H1 (cell line): Measurements from ENCODE around the gene PRSS8. TPM values are rescaled to one million over a fixed set of nuclear protein-coding genes. Genes with fewer than 3 reads are reported as not detected.

Experiments used
- CTCF ChIA-PET: fragments of 300-600 bp; sonication (Branson Sonifier 250); formaldehyde crosslinking; loops from one replicate; lab custom pipeline; 2021; ENCODE audit not compliant: partially characterized antibody; lab: Charles Lee
- POLR2A ChIA-PET: fragments of 300-600 bp; sonication (Branson Sonifier 250); formaldehyde crosslinking; loops from one replicate; lab custom pipeline; 2021; ENCODE audit warnings: inconsistent platforms; ENCODE audit not compliant: partially characterized antibody; lab: Charles Lee
- DNase-seq, 2 experiments: peaks; one replicate each; pipeline versions ENCODE4 v3.0.0 to v3.0.0-alpha.2; 2010 to 2022; ENCODE audit warnings: low spot score in 2 of 2, low read depth in 1 of 2, mixed read lengths in 1 of 2
- FAIRE-seq: peaks from 2 replicates; lab custom pipeline; 2011; peaks lifted over from hg19 to GRCh38; lab: Jason Lieb, UNC
- H2AFZ ChIP-seq: 2 replicates; pipeline ENCODE4 v1.8.1; 2012; ENCODE audit warnings: low read length, inconsistent platforms
- H2AK5ac ChIP-seq: 2 replicates; pipeline ENCODE4 v1.6.1; 2013; ENCODE audit warnings: low read depth, low read length
- H2BK120ac ChIP-seq: replicated peaks from 2 replicates; pipeline ENCODE3; 2013; ENCODE audit warnings: low read depth, low read length, inconsistent platforms
- H2BK12ac ChIP-seq: 2 replicates; pipeline ENCODE4 v1.6.1; 2013; ENCODE audit warnings: low read depth, low read length
- H2BK15ac ChIP-seq: 2 replicates; pipeline ENCODE4 v1.6.1; 2013; ENCODE audit warnings: low read length
- H2BK20ac ChIP-seq: 2 replicates; pipeline ENCODE4 v1.6.1; 2013; ENCODE audit warnings: low read length
- H2BK5ac ChIP-seq: 2 replicates; pipeline ENCODE4 v1.6.1; 2013; ENCODE audit warnings: low read depth, low read length
- H3K14ac ChIP-seq: 2 replicates; pipeline ENCODE4 v1.6.1; 2013; ENCODE audit warnings: inconsistent platforms; ENCODE audit not compliant: insufficient read length
- H3K18ac ChIP-seq: 2 replicates; pipeline ENCODE4 v1.6.1; 2013; ENCODE audit warnings: low read length; ENCODE audit errors: extremely low read depth
- H3K23ac ChIP-seq: 2 replicates; pipeline ENCODE4 v1.6.1; 2013; ENCODE audit warnings: inconsistent platforms; ENCODE audit not compliant: insufficient read length
- H3K23me2 ChIP-seq: 2 replicates; pipeline ENCODE4 v1.6.1; 2013; ENCODE audit warnings: low read depth, low read length
- H3K27ac ChIP-seq: 2 replicates; pipeline ENCODE4 v1.6.1; 2011; ENCODE audit warnings: low read depth, low read length, inconsistent platforms
- H3K27me3 ChIP-seq, 4 experiments: replicated peaks in 1 of 4; 1 replicate in 1 of 4; 2 replicates in 3 of 4; pipeline versions ENCODE4 v1.6.1 to v1.8.1; 2011 to 2013; ENCODE audit warnings: low read length in 3 of 4, mild to moderate bottlenecking in 3 of 4, inconsistent platforms in 2 of 4, mixed read lengths in 2 of 4, moderate library complexity in 1 of 4; ENCODE audit not compliant: control insufficient read depth in 3 of 4, insufficient read depth in 3 of 4; ENCODE audit errors: extremely low read depth in 1 of 4
- H3K36me3 ChIP-seq, 4 experiments: 2 replicates each; pipeline versions ENCODE4 v1.6.1 to v1.8.1; 2011 to 2013; ENCODE audit warnings: mild to moderate bottlenecking in 4 of 4, low read length in 3 of 4, moderate library complexity in 2 of 4, control low read depth in 1 of 4, inconsistent platforms in 1 of 4; ENCODE audit not compliant: insufficient read depth in 4 of 4, control insufficient read depth in 2 of 4
- H3K4ac ChIP-seq: replicated peaks from 2 replicates; pipeline ENCODE3; 2013; ENCODE audit warnings: low read length, low read depth, mixed read lengths, inconsistent platforms; ENCODE audit not compliant: insufficient read length
- H3K4me1 ChIP-seq, 4 experiments: replicated peaks in 1 of 4; 1 replicate in 1 of 4; 2 replicates in 3 of 4; pipeline versions ENCODE4 v1.6.1 to v1.8.1; 2011 to 2013; ENCODE audit warnings: low read length in 3 of 4, inconsistent platforms in 2 of 4, mixed read lengths in 1 of 4; ENCODE audit not compliant: insufficient read depth in 4 of 4, control insufficient read depth in 3 of 4
- H3K4me2 ChIP-seq, 2 experiments: 2 replicates each; pipeline versions ENCODE4 v1.6.1 to v1.8.1; 2011 to 2013; ENCODE audit warnings: low read depth in 2 of 2, low read length in 2 of 2, control low read depth in 1 of 2, inconsistent platforms in 1 of 2, mild to moderate bottlenecking in 1 of 2; ENCODE audit not compliant: insufficient read depth in 1 of 2
- H3K4me3 ChIP-seq, 4 experiments: fragments of 200-600, 300-600 bp in 1 of 4; sonication (generic), shearing (Covaris generic), sonication (Bioruptor Twin) in 1 of 4; 2 replicates each; pipeline versions ENCODE4 v1.5.1 to v1.8.1; 2011 to 2016; ENCODE audit warnings: low read length in 4 of 4, low read depth in 3 of 4, control low read depth in 2 of 4, inconsistent platforms in 2 of 4, mild to moderate bottlenecking in 2 of 4, mixed read lengths in 1 of 4, moderate library complexity in 1 of 4; ENCODE audit not compliant: insufficient read depth in 2 of 4; ENCODE audit errors: extremely low read depth in 1 of 4
- H3K56ac ChIP-seq: replicated peaks from 2 replicates; pipeline ENCODE3; 2013; ENCODE audit warnings: low read depth, mild to moderate bottlenecking, mixed read lengths, low read length, inconsistent platforms; ENCODE audit not compliant: insufficient read length
- H3K79me1 ChIP-seq: 2 replicates; pipeline ENCODE4 v1.6.1; 2013; ENCODE audit warnings: low read depth, low read length, control low read depth
- H3K79me2 ChIP-seq, 2 experiments: 2 replicates each; pipeline versions ENCODE4 v1.6.1 to v1.8.1; 2012 to 2013; ENCODE audit warnings: low read length in 2 of 2, mild to moderate bottlenecking in 2 of 2, inconsistent platforms in 1 of 2; ENCODE audit not compliant: insufficient read depth in 2 of 2, control insufficient read depth in 1 of 2
- H3K9ac ChIP-seq, 4 experiments: replicated peaks in 1 of 4; 1 replicate in 1 of 4; 2 replicates in 3 of 4; pipeline versions ENCODE4 v1.6.1 to v1.8.1; 2011 to 2013; ENCODE audit warnings: low read depth in 3 of 4, low read length in 3 of 4, control low read depth in 2 of 4, mild to moderate bottlenecking in 2 of 4, moderate library complexity in 2 of 4, inconsistent platforms in 1 of 4; ENCODE audit errors: extremely low read depth in 1 of 4
- H3K9me3 ChIP-seq, 2 experiments: 2 replicates each; pipeline versions ENCODE4 v1.6.1 to v1.8.1; 2012 to 2013; ENCODE audit warnings: mild to moderate bottlenecking in 2 of 2, moderate library complexity in 2 of 2, control low read depth in 1 of 2, inconsistent platforms in 1 of 2, low read depth in 1 of 2, low read length in 1 of 2, mixed read lengths in 1 of 2; ENCODE audit not compliant: insufficient read depth in 2 of 2
- H4K20me1 ChIP-seq, 2 experiments: replicated peaks in 1 of 2; 2 replicates each; pipeline versions ENCODE3 to v1.8.1; 2011 to 2013; ENCODE audit warnings: inconsistent platforms in 2 of 2, low read length in 2 of 2, mild to moderate bottlenecking in 1 of 2; ENCODE audit not compliant: insufficient read depth in 2 of 2, control insufficient read depth in 1 of 2
- H4K5ac ChIP-seq: 2 replicates; pipeline ENCODE4 v1.6.1; 2013; ENCODE audit warnings: low read length, low read depth, mixed read lengths, inconsistent platforms; ENCODE audit not compliant: insufficient read length
- H4K8ac ChIP-seq: 2 replicates; pipeline ENCODE4 v1.8.0; 2013; ENCODE audit warnings: mild to moderate bottlenecking, moderate library complexity, low read length, inconsistent platforms; ENCODE audit not compliant: insufficient read depth; ENCODE audit errors: extremely low read depth
- H4K91ac ChIP-seq: replicated peaks from 2 replicates; pipeline ENCODE3; 2013; ENCODE audit warnings: low read length, mixed read lengths, inconsistent platforms; ENCODE audit not compliant: insufficient read length
- BACH1 ChIP-seq: IDR thresholded peaks from 2 replicates; pipeline ENCODE4 v1.6.1; 2012; ENCODE audit warnings: low read length, improper control_type of control experiment
- RAD21 ChIP-seq, 2 experiments: IDR thresholded peaks in 1 of 2; conservative IDR thresholded peaks in 1 of 2; 2 replicates each; pipeline ENCODE4 v1.6.1; 2011; ENCODE audit warnings: low read depth in 2 of 2, low read length in 2 of 2, improper control_type of control experiment in 1 of 2, inconsistent platforms in 1 of 2, mild to moderate bottlenecking in 1 of 2, moderate library complexity in 1 of 2
- WGBS, 2 experiments: shearing (Covaris generic) in 1 of 2; methylation state at CpG; one replicate each; pipeline versions ENCODE4 v1.1.6 to v1.1.7; 2013 to 2015; ENCODE audit warnings: low lambda C conversion rate in 2 of 2, mixed read lengths in 2 of 2, inconsistent platforms in 1 of 2, low coverage in 1 of 2, missing lambda C conversion rate in 1 of 2; ENCODE audit not compliant: insufficient replicate concordance in 2 of 2, insufficient coverage in 1 of 2, insufficient read length in 1 of 2; ENCODE audit errors: extremely low coverage in 1 of 2, missing lambda C conversion rate in 1 of 2; 5-methylcytosine and 5-hydroxymethylcytosine counted together
- polyA plus RNA-seq, 7 experiments: library from polyadenylated mRNA; depleted of rRNA in 3 of 7; stranded (reverse) in 5 of 7; unstranded in 2 of 7; fragments of >200 nt in 5 of 7; fragments of 200-250 nt in 2 of 7; gene quantifications; 1 replicate in 5 of 7; 2 replicates in 1 of 7; 4 replicates in 1 of 7; pipeline versions ENCODE4 v1.2.1 to v1.2.3, GENCODE V29; 2011 to 2013; ENCODE audit warnings: missing spikeins in 2 of 7, mixed read lengths in 2 of 7
- total RNA-seq: library from RNA; stranded (reverse); fragmentation: NEBNext Ultra II Directional; extraction: Animal tissue kit (Norgen Biotek cat#: 25700); gene quantifications from 2 replicates; pipeline ENCODE4 v1.2.1, GENCODE V29; 2021
- TF ChIP-seq, protein P1 (sequence below), 3 experiments: IDR thresholded peaks; 1 replicate in 2 of 3; 2 replicates in 1 of 3; pipeline versions ENCODE4 v1.5.1 to v1.6.1; 2011; ENCODE audit warnings: low read length in 3 of 3, mild to moderate bottlenecking in 3 of 3, inconsistent platforms in 2 of 3, low read depth in 1 of 3, moderate library complexity in 1 of 3; ENCODE audit not compliant: insufficient read depth in 1 of 3; ENCODE audit errors: control extremely low read depth in 1 of 3
- TF ChIP-seq, protein P2 (sequence below): IDR thresholded peaks from 2 replicates; pipeline ENCODE4 v1.6.1; 2012; ENCODE audit warnings: low read length, inconsistent platforms

PRSS8 gene
- total and polyA plus RNA-seq, 2 of the 8 experiments (the other 6 are each of a cell fraction or from before 2014, with no cell fraction given): 87.7 to 273 TPM

DNA sequence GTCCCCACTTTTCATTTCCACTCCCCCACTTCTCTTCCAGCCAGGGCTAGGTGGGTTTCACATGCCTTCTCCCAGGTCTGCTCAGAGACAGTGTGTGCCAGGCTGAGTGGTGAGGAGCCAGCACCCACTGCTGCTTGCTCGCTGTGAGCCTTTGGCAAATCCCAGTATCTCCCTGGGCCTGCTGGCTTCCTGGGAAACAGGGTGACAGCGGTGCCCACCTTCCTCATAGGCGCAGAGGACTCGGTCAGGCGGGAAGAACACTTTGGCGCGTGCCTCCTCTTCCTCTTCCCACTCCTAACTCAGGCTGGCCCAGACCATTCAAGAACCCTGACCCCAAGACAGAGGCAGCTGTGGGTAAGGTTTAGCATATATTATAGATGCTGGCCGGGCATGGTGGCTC, 46.3 kb downstream of the PRSS8 start:
- H3K18ac ChIP-seq: no peak overlapping the region
- H3K14ac ChIP-seq: no peak overlapping the region
- H3K79me1 ChIP-seq: peaks cover 12% of the 10 kb centered on the region
- no peaks in the 10 kb centered on the region for H3K27me3 ChIP-seq
- no peak overlapping the region for H2AK5ac ChIP-seq
- H3K36me3 ChIP-seq: peaks cover 0 to 15% (median 4%) of the 10 kb centered on the region in 4 experiments; a peak in 5 of 8 replicates
- no peak for DNase-seq
- no peak overlapping the region for H2BK12ac ChIP-seq
- no peak overlapping the region for H2BK120ac ChIP-seq
- H4K8ac ChIP-seq: no peak overlapping the region
- H4K91ac ChIP-seq: no peak overlapping the region
- H3K4me3 ChIP-seq: no peak overlapping the region
- TF ChIP-seq, protein P1, sequence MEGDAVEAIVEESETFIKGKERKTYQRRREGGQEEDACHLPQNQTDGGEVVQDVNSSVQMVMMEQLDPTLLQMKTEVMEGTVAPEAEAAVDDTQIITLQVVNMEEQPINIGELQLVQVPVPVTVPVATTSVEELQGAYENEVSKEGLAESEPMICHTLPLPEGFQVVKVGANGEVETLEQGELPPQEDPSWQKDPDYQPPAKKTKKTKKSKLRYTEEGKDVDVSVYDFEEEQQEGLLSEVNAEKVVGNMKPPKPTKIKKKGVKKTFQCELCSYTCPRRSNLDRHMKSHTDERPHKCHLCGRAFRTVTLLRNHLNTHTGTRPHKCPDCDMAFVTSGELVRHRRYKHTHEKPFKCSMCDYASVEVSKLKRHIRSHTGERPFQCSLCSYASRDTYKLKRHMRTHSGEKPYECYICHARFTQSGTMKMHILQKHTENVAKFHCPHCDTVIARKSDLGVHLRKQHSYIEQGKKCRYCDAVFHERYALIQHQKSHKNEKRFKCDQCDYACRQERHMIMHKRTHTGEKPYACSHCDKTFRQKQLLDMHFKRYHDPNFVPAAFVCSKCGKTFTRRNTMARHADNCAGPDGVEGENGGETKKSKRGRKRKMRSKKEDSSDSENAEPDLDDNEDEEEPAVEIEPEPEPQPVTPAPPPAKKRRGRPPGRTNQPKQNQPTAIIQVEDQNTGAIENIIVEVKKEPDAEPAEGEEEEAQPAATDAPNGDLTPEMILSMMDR (IDR thresholded peaks at IDR 0.05; ENCODE audit: control extremely low read depth in 1 of 3, insufficient read depth in 1 of 3, low read depth in 1 of 3, low read length in 3 of 3): no peak
- TF ChIP-seq BACH1: no peak
- TF ChIP-seq RAD21 (IDR thresholded peaks at IDR 0.05 in 1 of 2, conservative IDR thresholded peaks at IDR 0.05 in 1 of 2; ENCODE audit: low read depth in 2 of 2, low read length in 2 of 2): no peak
- TF ChIP-seq, protein P2, sequence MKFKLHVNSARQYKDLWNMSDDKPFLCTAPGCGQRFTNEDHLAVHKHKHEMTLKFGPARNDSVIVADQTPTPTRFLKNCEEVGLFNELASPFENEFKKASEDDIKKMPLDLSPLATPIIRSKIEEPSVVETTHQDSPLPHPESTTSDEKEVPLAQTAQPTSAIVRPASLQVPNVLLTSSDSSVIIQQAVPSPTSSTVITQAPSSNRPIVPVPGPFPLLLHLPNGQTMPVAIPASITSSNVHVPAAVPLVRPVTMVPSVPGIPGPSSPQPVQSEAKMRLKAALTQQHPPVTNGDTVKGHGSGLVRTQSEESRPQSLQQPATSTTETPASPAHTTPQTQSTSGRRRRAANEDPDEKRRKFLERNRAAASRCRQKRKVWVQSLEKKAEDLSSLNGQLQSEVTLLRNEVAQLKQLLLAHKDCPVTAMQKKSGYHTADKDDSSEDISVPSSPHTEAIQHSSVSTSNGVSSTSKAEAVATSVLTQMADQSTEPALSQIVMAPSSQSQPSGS: no peak
- ChIA-PET POLR2A (interaction anchor here (0.8 to 1.5 kb wide), 3 partner anchors 19 to 625 kb away, joined by 3 to 4 read pairs (median 3); partner anchors contain the start of gene PRSS8), CTCF (interaction anchor here (1.1 to 3.0 kb wide), 3 partner anchors 10 to 55 kb away, joined by 4 to 14 read pairs (median 6); no protein-coding TSS in a partner anchor)
- no peak overlapping the region for H2BK20ac ChIP-seq
- H2AFZ ChIP-seq: no peak overlapping the region
- no peak overlapping the region for H3K23ac ChIP-seq
- H4K5ac ChIP-seq: no peak overlapping the region
- no peak for FAIRE-seq
- H3K27ac ChIP-seq: no peak overlapping the region
- H3K4me1 ChIP-seq: peaks cover 0 to 9% (median 3%) of the 10 kb centered on the region in 4 experiments; a peak in 4 of 7 replicates
- no peaks in the 10 kb centered on the region for H3K9me3 ChIP-seq
- H3K79me2 ChIP-seq: peaks cover 0 to 7% of the 10 kb centered on the region in 2 experiments; a peak in 1 of 4 replicates
- no peak overlapping the region for H3K9ac ChIP-seq
- H2BK5ac ChIP-seq: no peak overlapping the region
- no peak overlapping the region for H3K4me2 ChIP-seq
- H3K56ac ChIP-seq: no peak overlapping the region
- H4K20me1 ChIP-seq: peaks cover 8 to 28% of the 10 kb centered on the region in 2 experiments
- H3K23me2 ChIP-seq: peaks cover 7% of the 10 kb centered on the region
- no peak overlapping the region for H2BK15ac ChIP-seq
- WGBS, 2 experiments: 88% methylated on average over 8 of the region's 8 CpGs; no CpG with 5 or more reads in 1 of the 2 experiments
- no peak overlapping the region for H3K4ac ChIP-seq
